HG02840 (cell line): ENCODE measurements around the gene MCM3.

Source experiments
- ATAC-seq: cut with Tn5 transposase; IDR thresholded peaks from one replicate; pipeline ENCODE4 v1.9.1; 2021; ENCODE audit warnings: mild to moderate bottlenecking, moderate library complexity, moderate number of reproducible peaks; ENCODE audit not compliant: unreplicated experiment, low FRiP score

Gene MCM3

GRCh38 chr6:52304983-52305390 is 20.4 kb upstream of the MCM3 start:
- peak; percentile 47 for ATAC-seq

DNA sequence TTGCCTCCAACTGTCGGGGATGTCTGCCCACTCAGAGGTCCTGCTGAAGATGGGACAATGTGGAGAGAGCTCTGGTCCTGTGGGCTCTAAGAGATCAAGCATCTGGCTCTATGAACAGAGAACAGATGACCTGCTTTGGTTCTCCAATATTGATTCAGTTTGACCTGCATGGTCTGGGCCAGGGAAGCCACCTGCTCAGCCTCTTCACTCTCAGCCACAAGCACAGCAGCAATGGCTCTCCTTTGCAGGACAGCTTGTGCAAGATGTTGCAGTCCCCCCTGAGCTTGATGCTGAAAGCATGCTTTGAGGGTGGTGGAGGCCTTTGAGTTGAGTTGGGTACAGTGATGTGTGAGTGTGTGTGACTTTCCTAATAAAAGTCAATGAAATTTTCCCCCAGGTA is 18.6 kb upstream of the MCM3 start:
- ATAC-seq: no peak

- ATAC-seq: no peak
Observed at GRCh38 chr6:52301326-52301725, 16.8 kb upstream of the MCM3 start.

DNA sequence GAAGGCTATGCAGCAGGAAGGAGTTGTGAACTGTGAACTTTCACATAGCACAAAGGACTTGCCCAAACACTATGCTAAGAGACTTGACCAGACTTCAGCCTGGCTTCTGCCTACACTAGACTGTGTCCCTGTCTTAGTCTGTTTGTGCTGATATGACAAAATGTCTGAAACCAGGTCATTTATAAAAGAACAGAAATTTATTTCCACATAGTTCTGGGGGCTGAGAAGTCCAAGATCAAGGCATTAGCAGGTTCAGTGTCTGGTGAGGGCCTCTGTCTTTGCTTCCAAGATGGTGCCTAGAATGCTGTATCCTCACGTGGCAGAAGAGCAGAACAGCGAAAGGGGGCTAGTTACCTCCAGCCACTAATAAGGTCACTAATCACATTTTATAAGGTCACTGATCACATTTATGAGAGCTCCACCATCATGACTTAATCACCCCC is 16.0 kb upstream of the MCM3 start:
- no peak for ATAC-seq

DNA sequence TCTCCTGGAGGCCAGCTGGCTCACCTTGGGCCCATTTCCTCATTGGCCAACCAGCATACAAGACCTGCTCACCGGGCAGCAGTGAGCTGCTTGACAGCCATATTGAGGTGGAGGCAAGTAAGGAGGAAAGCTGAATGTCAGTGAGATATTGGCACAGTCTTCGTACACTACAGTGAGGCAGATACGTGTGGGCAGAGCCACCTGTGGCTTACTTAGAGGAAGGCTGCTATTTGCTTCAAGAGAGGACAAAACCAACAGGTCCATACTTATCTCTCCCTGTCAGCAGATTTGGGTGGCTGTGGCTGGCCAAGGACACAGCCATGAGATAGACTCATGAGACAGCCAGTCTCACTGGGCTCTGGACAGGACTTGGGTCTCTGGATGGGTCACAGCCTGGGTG is 15.1 kb upstream of the MCM3 start:
- no peak for ATAC-seq

- peak; percentile 43 for ATAC-seq
Observed at GRCh38 chr6:52297433-52297832, 12.9 kb upstream of the MCM3 start.

GRCh38 chr6:52293067-52293466 is 8.5 kb upstream of the MCM3 start:
- no peak for ATAC-seq

GRCh38 chr6:52288841-52289240 is 4.3 kb upstream of the MCM3 start:
- no peak for ATAC-seq

DNA sequence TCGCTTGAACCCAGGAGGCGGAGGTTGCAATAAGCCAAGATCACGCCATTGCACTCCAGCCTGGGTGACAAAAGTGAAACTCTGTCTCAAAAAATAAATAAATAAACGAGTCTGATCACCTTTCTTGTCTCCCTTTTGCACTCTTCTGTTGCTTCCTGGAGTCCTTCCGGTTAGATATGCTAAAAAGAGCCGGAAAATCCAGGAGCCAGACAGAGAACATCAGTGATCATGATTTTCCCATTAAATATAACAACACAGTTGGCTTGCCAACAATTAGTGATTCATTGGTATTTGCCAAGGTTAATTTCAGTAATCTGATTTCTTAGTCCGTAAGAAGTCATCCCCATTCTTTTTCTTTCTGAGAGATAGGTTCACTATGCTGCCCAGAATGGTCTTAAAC is 3.7 kb upstream of the MCM3 start:
- ATAC-seq: no peak

- no peak for ATAC-seq
Observed at GRCh38 chr6:52286798-52287432, 2.4 kb upstream of the MCM3 start.

DNA sequence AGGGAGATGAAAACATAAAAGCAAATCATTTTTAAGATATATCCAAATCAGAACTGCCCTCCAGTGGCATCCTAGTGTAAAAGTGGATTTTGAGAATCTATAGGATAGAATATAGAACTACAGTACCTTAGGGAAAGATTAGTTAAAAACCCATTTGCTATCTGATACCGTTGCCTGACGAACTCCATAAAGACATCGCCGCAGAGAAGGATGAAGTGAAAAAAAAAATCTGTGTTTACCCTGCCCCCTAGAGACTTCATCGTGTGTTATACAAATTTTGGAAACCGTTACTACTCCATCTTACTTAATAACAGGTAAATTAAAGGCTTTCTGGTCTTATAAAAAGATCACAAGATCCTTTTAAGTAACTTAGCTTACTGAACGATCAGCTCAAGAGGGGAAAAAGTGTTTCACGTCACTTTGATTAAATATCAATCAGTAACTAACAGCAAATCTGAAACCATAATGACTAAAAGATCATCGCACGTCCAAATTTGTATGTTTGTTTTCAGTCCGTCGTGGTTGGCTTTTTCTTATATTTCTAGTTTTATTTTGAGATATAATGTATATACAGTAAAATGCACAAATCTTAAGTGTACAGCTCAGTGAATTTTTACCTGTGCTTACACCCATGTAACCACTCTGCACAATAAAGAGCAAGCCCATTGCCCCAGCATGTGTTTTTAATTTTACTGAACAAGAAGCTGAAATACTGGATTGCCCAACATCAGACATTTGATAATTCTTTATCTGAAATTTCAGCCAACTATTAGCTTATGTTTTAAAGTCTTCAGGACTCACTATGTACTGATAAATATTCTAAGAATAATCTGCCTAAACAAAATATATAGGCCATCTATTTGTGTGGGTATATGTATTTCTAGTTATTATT is 881 bp upstream of the MCM3 start:
- no peak for ATAC-seq

DNA sequence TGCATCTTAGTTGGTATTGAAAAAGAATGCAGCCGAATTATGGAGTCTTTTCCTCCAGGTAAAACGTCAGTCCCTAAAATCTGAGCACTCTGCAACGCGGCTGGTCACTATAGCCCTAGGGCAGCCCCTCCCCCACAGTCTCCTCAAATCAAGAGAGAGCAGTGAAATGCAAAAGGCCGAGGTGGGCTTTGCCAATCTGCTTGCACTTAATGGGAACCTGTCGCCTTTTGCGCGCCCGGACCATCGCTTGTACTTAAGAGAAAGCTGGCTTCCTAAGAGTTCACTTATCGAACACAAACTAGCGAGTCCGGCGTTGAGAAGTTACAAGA is 447 bp downstream of the MCM3 start:
- ATAC-seq: peak; percentile 6

- ATAC-seq: no peak
Observed at GRCh38 chr6:52283111-52283510, 1.4 kb downstream of the MCM3 start.

- no peak for ATAC-seq
Observed at GRCh38 chr6:52276130-52276529, 8.4 kb downstream of the MCM3 start.

DNA sequence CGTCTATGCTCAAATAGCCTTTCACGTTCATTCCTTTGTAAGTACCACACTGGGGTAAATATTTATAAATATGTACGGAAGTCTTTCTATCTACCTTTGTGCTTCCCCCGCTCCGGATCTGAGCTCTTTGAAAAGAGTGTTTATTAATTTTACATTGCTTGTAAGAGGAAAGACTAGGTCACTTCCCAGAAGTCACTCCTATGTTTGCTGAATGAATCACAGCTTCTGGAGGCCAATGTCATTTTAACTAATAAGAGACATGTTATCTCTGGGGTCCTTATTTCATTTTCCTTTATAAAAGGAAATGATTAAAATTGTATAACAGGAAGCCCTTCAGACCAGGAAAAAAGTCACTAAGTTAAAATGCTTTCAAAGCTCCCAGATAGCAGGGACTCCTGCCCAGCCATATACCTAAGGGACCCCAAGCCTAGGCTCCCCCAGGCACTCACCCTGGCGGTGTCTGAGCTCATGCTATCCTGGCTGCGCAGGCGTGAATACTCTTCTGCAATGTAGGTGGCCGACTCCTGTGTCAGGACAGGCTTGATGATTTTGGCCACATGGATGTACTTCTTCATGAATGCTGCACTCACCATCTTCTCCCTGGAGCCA is 12.6 kb downstream of the MCM3 start:
- no peak for ATAC-seq

- peak; percentile 55 for ATAC-seq
Observed at GRCh38 chr6:52263709-52264540, 20.6 kb downstream of the MCM3 start.

DNA sequence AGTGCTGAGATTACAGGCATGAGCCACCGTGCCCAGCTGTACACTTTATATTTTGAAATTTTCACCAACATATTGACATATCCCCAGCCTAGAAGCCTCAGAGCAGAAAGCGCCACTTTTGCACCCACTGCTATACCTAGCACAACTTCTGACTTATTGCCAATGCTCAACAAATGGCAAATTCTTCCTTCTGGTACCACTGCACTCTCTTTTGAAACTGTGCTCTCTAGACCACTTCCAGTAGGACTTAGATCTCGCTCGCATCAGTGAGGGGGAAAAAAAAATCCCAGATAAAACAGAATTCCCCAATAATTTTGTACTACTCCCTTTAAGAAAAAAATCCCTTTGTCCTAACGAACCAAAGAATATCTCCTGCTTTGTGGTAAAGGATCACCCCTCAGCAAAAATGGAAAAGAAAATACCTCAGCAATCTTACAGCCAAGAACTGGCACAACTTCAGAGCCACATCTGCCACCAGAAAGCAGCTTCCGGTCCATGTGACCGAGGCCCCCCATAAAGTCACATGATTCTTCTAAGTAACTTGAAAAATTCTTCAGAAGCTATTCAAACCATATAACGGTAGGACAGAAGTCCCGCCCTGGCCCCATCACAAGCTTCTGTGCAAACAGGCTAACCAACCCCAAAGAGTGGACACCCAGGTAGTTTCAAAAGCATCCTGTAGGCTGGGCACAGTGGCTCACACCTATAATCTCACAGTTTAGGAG is 21.8 kb downstream of the MCM3 start:
- ATAC-seq: no peak

- ATAC-seq: no peak
Observed at GRCh38 chr6:52261229-52261628, 23.3 kb downstream of the MCM3 start.

GRCh38 chr6:52260634-52261033 is 23.9 kb downstream of the MCM3 start:
- no peak for ATAC-seq

DNA sequence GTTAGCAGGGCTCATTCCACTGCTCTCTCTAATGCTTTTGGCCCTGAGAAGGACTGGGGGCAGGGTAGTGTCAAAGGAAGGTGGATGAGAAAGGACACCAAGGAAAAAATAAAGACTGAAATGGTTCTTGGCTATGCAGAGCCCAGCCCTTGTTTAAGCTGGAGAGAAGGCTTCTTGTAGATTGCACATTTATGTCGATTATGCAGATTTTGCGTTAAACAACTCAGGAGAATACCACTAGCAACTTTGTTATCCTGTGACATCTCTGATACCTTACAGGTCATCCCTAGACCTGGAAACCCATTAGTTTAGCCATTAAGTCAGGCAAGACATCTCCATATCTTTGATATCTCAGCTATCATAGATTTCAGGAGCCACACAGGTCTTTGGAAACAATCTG is 29.1 kb downstream of the MCM3 start:
- no peak for ATAC-seq
